K562 (cell line): ENCODE results near the gene METTL25B. TPM values are rescaled to one million over a fixed set of nuclear protein-coding genes. Genes with fewer than 3 reads are reported as not detected.

ENCODE experiments used
- BRCA1 ChIP-seq, 2 experiments: fragments of 450-650 bp in 1 of 2; sonication (generic) in 1 of 2; formaldehyde crosslinking in 1 of 2; IDR thresholded peaks; 2 replicates each; pipeline versions ENCODE4 v1.5.0 to v1.6.1; 2017 to 2020; ENCODE audit warnings: mild to moderate bottlenecking in 1 of 2, missing genetic modification reagents in 1 of 2
- DNMT1 ChIP-seq: fragments of 450-650 bp; IDR thresholded peaks from 2 replicates; pipeline ENCODE4 v1.6.1; 2016; ENCODE audit warnings: antibody characterized with exemption, mild to moderate bottlenecking
- ERF ChIP-seq: fragments of 450-650 bp; formaldehyde crosslinking; IDR thresholded peaks from 2 replicates; pipeline ENCODE4 v1.4.0; 2020; ENCODE audit warnings: mild to moderate bottlenecking, mixed read lengths
- FOXA3 ChIP-seq, 2 experiments: fragments of 450-650 bp in 1 of 2; sonication (generic) in 1 of 2; formaldehyde crosslinking; IDR thresholded peaks in 1 of 2; conservative IDR thresholded peaks in 1 of 2; 2 replicates each; pipeline versions ENCODE4 v1.4.0 to v1.8.0; 2020 to 2022; ENCODE audit warnings: mild to moderate bottlenecking in 2 of 2, missing genetic modification reagents in 1 of 2
- FOXK1 ChIP-seq: sonication (generic); formaldehyde crosslinking; IDR thresholded peaks from 2 replicates; pipeline ENCODE4 v1.8.0; 2022; ENCODE audit warnings: missing genetic modification reagents, mild to moderate bottlenecking, borderline replicate concordance
- FUS ChIP-seq: fragments of 200-400 bp; formaldehyde crosslinking; optimal IDR thresholded peaks from 2 replicates; pipeline ENCODE3; 2017; ENCODE audit warnings: low read depth, low read length
- HDAC8 ChIP-seq: fragments of 450-650 bp; IDR thresholded peaks from 2 replicates; pipeline ENCODE4 v1.6.1; 2016; ENCODE audit warnings: mild to moderate bottlenecking, missing genetic modification characterization, moderate library complexity, missing compliant biosample characterization
- HMG20A ChIP-seq: fragments of 450-650 bp; formaldehyde crosslinking; conservative IDR thresholded peaks from 2 replicates; pipeline ENCODE4 v1.4.0; 2020; ENCODE audit warnings: mild to moderate bottlenecking, mixed read lengths
- ILK ChIP-seq: fragments of 450-650 bp; IDR thresholded peaks from 2 replicates; pipeline ENCODE4 v1.6.1; 2016; ENCODE audit warnings: missing genetic modification characterization, low read depth, mild to moderate bottlenecking, missing compliant biosample characterization, moderate library complexity, borderline replicate concordance
- KDM5B ChIP-seq: fragments of 200-600 bp; sonication (generic); IDR thresholded peaks from 2 replicates; pipeline ENCODE4 v1.6.1; 2012; ENCODE audit warnings: low read depth, mild to moderate bottlenecking, moderate library complexity, low read length, control low read depth, inconsistent platforms; ENCODE audit not compliant: insufficient replicate concordance
- MYBL2 ChIP-seq, 2 experiments: fragments of 450-650 bp in 1 of 2; sonication (generic) in 1 of 2; formaldehyde crosslinking in 1 of 2; IDR thresholded peaks; 2 replicates each; pipeline versions ENCODE4 v1.6.1 to v1.8.1; 2017 to 2022; ENCODE audit warnings: borderline replicate concordance in 1 of 2, inconsistent platforms in 1 of 2, low read depth in 1 of 2, mild to moderate bottlenecking in 1 of 2, missing genetic modification reagents in 1 of 2, moderate library complexity in 1 of 2
- NFYB ChIP-seq: IDR thresholded peaks from 2 replicates; pipeline ENCODE4 v1.6.1; 2011; ENCODE audit warnings: mild to moderate bottlenecking, moderate library complexity; ENCODE audit not compliant: insufficient read length; ENCODE audit errors: extremely low read depth
- NUFIP1 ChIP-seq: fragments of 450-650 bp; IDR thresholded peaks from 2 replicates; pipeline ENCODE4 v1.6.1; 2018; ENCODE audit not compliant: partially characterized antibody
- PYGO2 ChIP-seq: fragments of 450-650 bp; IDR thresholded peaks from 2 replicates; pipeline ENCODE4 v1.6.1; 2016; ENCODE audit warnings: mild to moderate bottlenecking, missing genetic modification characterization, moderate library complexity, missing compliant biosample characterization
- RB1 ChIP-seq: fragments of 450-650 bp; IDR thresholded peaks from 2 replicates; pipeline ENCODE4 v1.6.1; 2017; ENCODE audit warnings: low read depth, mild to moderate bottlenecking
- RBBP5 ChIP-seq: fragments of 200-600 bp; sonication (generic); IDR thresholded peaks from 2 replicates; pipeline ENCODE4 v1.6.1; 2012; ENCODE audit warnings: borderline replicate concordance, mild to moderate bottlenecking, low read length, control low read depth, inconsistent platforms; ENCODE audit not compliant: insufficient read depth, poor library complexity, severe bottlenecking
- SUPT5H ChIP-seq: fragments of 450-650 bp; IDR thresholded peaks from 2 replicates; pipeline ENCODE4 v1.6.1; 2016
- TAF1 ChIP-seq: IDR thresholded peaks from 2 replicates; pipeline ENCODE4 v1.6.1; 2011; ENCODE audit warnings: mild to moderate bottlenecking, low read length, moderate library complexity; ENCODE audit not compliant: insufficient read depth, control insufficient read depth, severe bottlenecking; ENCODE audit errors: extremely low read depth
- ZC3H11A ChIP-seq: IDR thresholded peaks from 2 replicates; pipeline ENCODE4 v1.6.1; 2012; ENCODE audit warnings: low read depth, low read length, improper control_type of control experiment
- ZNF384 ChIP-seq: IDR thresholded peaks from 2 replicates; pipeline ENCODE4 v1.6.1; 2012; ENCODE audit warnings: low read depth, low read length, improper control_type of control experiment
- ZSCAN29 ChIP-seq: fragments of 450-650 bp; IDR thresholded peaks from 2 replicates; pipeline ENCODE4 v1.6.1; 2017
- polyA plus RNA-seq, 8 experiments: library from polyadenylated mRNA; depleted of rRNA in 4 of 8; stranded (reverse) in 5 of 8; unstranded in 3 of 8; fragments of >200 nt; fragmentation: Nextera tagmentation in 2 of 8; fragmentation: Illumina TruSeq in 1 of 8; extraction: Ambion mirVana in 2 of 8; extraction: Trizol in 1 of 8; gene quantifications; 2 replicates each; pipeline versions ENCODE4 v1.2.1 to v1.2.3, GENCODE V29; 2011 to 2014; ENCODE audit warnings: inconsistent platforms in 1 of 8, missing spikeins in 1 of 8
- total RNA-seq, 7 experiments: library from RNA; depleted of rRNA in 6 of 7; stranded (reverse); fragments of >200 nt in 6 of 7; fragmentation: Illumina TruSeq in 2 of 7; extraction: Trizol in 2 of 7; gene quantifications; 2 replicates each; pipeline versions ENCODE4 v1.2.1 to v1.2.3, GENCODE V29; 2011 to 2021; ENCODE audit warnings: low replicate concordance in 1 of 7
- TF ChIP-seq, protein P1 (sequence below): fragments of 250-450 bp; sonication (Bioruptor Pico); IDR thresholded peaks from 2 replicates; pipeline ENCODE4 v1.4.0; 2020; ENCODE audit warnings: mild to moderate bottlenecking, moderate library complexity
- TF ChIP-seq, protein P2 (sequence below): fragments of 250-450 bp; sonication (Bioruptor Pico); IDR thresholded peaks from 2 replicates; pipeline ENCODE4 v1.5.0; 2020; ENCODE audit warnings: mild to moderate bottlenecking

The METTL25B gene
- total and polyA plus RNA-seq, 9 of the 15 experiments (the other 6 are each of a cell fraction or from before 2014, with no cell fraction given), result 7.7 to 48.3 (median 33.1) TPM

DNA sequence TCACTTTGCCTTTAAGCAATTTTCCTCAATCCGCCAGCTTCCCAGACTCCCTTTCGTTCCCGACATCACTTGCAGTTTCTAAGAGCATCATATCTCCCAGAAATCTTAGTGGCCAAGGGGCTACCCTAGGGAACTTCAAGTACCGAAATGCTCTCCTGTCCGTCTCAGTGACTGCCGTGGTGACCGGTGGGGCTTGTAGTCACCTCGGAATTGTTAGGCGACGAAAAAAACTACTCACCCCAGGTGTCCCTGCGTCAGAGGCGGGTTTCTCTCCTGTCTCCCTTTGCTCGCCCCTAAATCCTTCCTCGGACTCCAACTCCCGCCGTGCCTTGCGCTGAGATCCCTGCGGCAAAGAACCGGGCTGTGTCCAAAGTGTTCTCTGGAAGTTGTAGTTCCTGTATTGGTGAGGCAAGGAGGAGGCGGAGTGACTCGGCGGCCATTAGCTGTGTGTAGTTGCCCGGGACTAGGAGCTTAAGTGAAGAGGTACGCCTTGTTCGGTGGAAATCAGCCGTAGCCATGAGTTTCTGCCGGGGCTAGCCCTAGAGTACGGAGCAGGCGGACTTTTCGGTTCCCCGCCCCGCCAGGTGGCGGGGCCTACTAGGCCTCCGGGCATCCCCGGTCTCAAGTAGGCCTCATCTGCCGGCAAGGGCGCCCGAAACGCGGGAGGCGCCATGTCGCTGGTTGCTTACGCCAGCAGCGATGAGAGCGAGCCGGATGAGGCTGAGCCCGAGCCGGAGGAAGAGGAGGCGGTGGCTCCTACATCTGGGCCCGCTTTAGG, 39.0 kb downstream of the METTL25B start, which contains the start of gene PRCC (continued):
- no peak; a peak in 1 of 4 replicates for TF ChIP-seq FOXA3 (CRISPR knock-in tag; conservative IDR thresholded peaks at IDR 0.05 in 1 of 2, IDR thresholded peaks at IDR 0.05 in 1 of 2)
- peak; percentile 89 for TF ChIP-seq FOXK1
- TF ChIP-seq RB1, result no peak; the same call in 1 of the 2 replicates
- TF ChIP-seq RBBP5, result peak; percentile 94
- TF ChIP-seq, protein P1, sequence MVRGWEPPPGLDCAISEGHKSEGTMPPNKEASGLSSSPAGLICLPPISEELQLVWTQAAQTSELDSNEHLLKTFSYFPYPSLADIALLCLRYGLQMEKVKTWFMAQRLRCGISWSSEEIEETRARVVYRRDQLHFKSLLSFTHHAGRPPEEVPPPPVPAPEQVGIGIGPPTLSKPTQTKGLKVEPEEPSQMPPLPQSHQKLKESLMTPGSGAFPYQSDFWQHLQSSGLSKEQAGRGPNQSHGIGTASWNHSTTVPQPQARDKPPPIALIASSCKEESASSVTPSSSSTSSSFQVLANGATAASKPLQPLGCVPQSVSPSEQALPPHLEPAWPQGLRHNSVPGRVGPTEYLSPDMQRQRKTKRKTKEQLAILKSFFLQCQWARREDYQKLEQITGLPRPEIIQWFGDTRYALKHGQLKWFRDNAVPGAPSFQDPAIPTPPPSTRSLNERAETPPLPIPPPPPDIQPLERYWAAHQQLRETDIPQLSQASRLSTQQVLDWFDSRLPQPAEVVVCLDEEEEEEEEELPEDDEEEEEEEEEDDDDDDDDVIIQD (CRISPR knock-in tag), result no peak
- TF ChIP-seq MYBL2 (IDR thresholded peaks at IDR 0.05; ENCODE audit: low read depth), result no peak
- no peak for TF ChIP-seq MYBL2 (CRISPR knock-in tag; IDR thresholded peaks at IDR 0.05; ENCODE audit: borderline replicate concordance)
- TF ChIP-seq TAF1, result no peak
- TF ChIP-seq NFYB, result no peak
- peak; percentile 73; the same call in 1 of the 2 replicates for TF ChIP-seq HDAC8 (tag)
- no peak for TF ChIP-seq ILK (tag)
- TF ChIP-seq BRCA1 (IDR thresholded peaks at IDR 0.05), result no peak
- TF ChIP-seq BRCA1 (CRISPR knock-in tag; IDR thresholded peaks at IDR 0.05), result no peak; the same call in 1 of the 2 replicates
- TF ChIP-seq, protein P2, sequence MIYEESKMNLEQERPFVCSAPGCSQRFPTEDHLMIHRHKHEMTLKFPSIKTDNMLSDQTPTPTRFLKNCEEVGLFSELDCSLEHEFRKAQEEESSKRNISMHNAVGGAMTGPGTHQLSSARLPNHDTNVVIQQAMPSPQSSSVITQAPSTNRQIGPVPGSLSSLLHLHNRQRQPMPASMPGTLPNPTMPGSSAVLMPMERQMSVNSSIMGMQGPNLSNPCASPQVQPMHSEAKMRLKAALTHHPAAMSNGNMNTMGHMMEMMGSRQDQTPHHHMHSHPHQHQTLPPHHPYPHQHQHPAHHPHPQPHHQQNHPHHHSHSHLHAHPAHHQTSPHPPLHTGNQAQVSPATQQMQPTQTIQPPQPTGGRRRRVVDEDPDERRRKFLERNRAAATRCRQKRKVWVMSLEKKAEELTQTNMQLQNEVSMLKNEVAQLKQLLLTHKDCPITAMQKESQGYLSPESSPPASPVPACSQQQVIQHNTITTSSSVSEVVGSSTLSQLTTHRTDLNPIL, result no peak
- TF ChIP-seq PYGO2 (tag), result no peak
- TF ChIP-seq HMG20A (CRISPR knock-in tag), result no peak
- TF ChIP-seq KDM5B, result no peak
- TF ChIP-seq ZC3H11A, result peak; percentile 73; the same call in 1 of the 2 replicates
- TF ChIP-seq FUS, result no peak
- TF ChIP-seq NUFIP1, result no peak
- TF ChIP-seq SUPT5H, result peak; percentile 66
- no peak for TF ChIP-seq ERF (CRISPR knock-in tag)
- TF ChIP-seq DNMT1, result no peak
- peak; percentile 66 for TF ChIP-seq ZSCAN29
- TF ChIP-seq ZNF384, result peak; percentile 72
